HG03159 (cell line): ENCODE results near the gene BPIFB3.
"Not testable (repeated sequence)": the region's sequence is repeated elsewhere in the genome, so short reads cannot be mapped to it uniquely, and the experiment has no call there.

Source experiments
- ATAC-seq: cut with Tn5 transposase; IDR thresholded peaks from one replicate; pipeline ENCODE4 v1.9.1; 2021; ENCODE audit warnings: mild to moderate bottlenecking, moderate library complexity; ENCODE audit not compliant: unreplicated experiment

BPIFB3 gene

GRCh38 chr20:33082546-33082945 lies 28.8 kb downstream of the BPIFB3 start:
- no peak for ATAC-seq

GRCh38 chr20:33083544-33084340 lies 30.0 kb downstream of the BPIFB3 start:
- ATAC-seq, result no peak

- ATAC-seq, result no peak
These were observed 31.0 kb downstream of the BPIFB3 start for GRCh38 chr20:33084722-33085121.

GRCh38 chr20:33086052-33086722 lies 32.5 kb downstream of the BPIFB3 start:
- ATAC-seq, result no peak

GRCh38 chr20:33091147-33091546 lies 37.4 kb downstream of the BPIFB3 start:
- ATAC-seq, result no peak

- ATAC-seq, result no peak
These were observed 38.0 kb downstream of the BPIFB3 start for GRCh38 chr20:33091693-33092092.

GRCh38 chr20:33092361-33092760 lies 38.7 kb downstream of the BPIFB3 start:
- no peak for ATAC-seq

GRCh38 chr20:33093074-33093473 lies 39.4 kb downstream of the BPIFB3 start:
- ATAC-seq, result no peak

- ATAC-seq, result no peak
These were observed 39.9 kb downstream of the BPIFB3 start for GRCh38 chr20:33093582-33093981.

- ATAC-seq, result no peak
These were observed 41.5 kb downstream of the BPIFB3 start for GRCh38 chr20:33095249-33095648.

GRCh38 chr20:33095902-33096584 lies 42.3 kb downstream of the BPIFB3 start:
- ATAC-seq, result not testable (repeated sequence)

GRCh38 chr20:33097001-33097400 lies 43.3 kb downstream of the BPIFB3 start:
- ATAC-seq, result no peak

GRCh38 chr20:33099843-33100538 lies 46.3 kb downstream of the BPIFB3 start:
- ATAC-seq, result no peak

- no peak for ATAC-seq
These were observed 49.9 kb downstream of the BPIFB3 start for GRCh38 chr20:33103556-33103955.

GRCh38 chr20:33104336-33104735 lies 50.6 kb downstream of the BPIFB3 start:
- no peak for ATAC-seq

GRCh38 chr20:33105316-33105924 lies 51.7 kb downstream of the BPIFB3 start:
- ATAC-seq, result no peak

- not testable (repeated sequence) for ATAC-seq
These were observed 52.4 kb downstream of the BPIFB3 start for GRCh38 chr20:33106058-33106620.

- no peak for ATAC-seq
These were observed 55.0 kb downstream of the BPIFB3 start for GRCh38 chr20:33108661-33109060.

- ATAC-seq, result no peak
These were observed 56.6 kb downstream of the BPIFB3 start for GRCh38 chr20:33110147-33110825.

GRCh38 chr20:33111306-33111705 lies 57.6 kb downstream of the BPIFB3 start:
- no peak for ATAC-seq
